Right lobe of liver (tissue), 6 donors: ENCODE results near the gene RGS7BP. TPM values are rescaled to one million over a fixed set of nuclear protein-coding genes. Genes with fewer than 3 reads are reported as not detected.

ENCODE experiments used
- ATAC-seq, 4 donors: fragments of 200-7000 bp; cut with Tn5 transposase; one replicate each; pipeline ENCODE4 v1.9.1; 2020; ENCODE audit warnings: mild to moderate bottlenecking in 4 of 4, moderate library complexity in 4 of 4
- DNase-seq, 3 donors: peaks; one replicate each; pipeline ENCODE4 v3.0.0-alpha.2; 2020
- H3K27ac ChIP-seq, 3 donors: fragments of 200-600 bp; one replicate each; pipeline ENCODE4 v1.8.0; 2022
- H3K27me3 ChIP-seq, 2 donors: fragments of 200-600 bp; one replicate each; pipeline ENCODE4 v1.8.0; 2022
- H3K36me3 ChIP-seq, 4 donors: fragments of 200-600 bp; sonication (generic) in 1 of 4; one replicate each; pipeline versions ENCODE4 v1.5.1 to v1.8.0; 2017 to 2022; ENCODE audit warnings: control low read depth in 1 of 4
- H3K4me1 ChIP-seq, 4 donors: fragments of 200-600 bp; sonication (generic) in 1 of 4; one replicate each; pipeline versions ENCODE4 v1.5.1 to v1.8.0; 2017 to 2022; ENCODE audit warnings: control low read depth in 1 of 4
- H3K4me3 ChIP-seq, 3 donors: fragments of 200-600 bp; one replicate each; pipeline ENCODE4 v1.8.0; 2022
- H3K9me3 ChIP-seq, 4 donors: fragments of 200-600 bp; sonication (generic) in 1 of 4; one replicate each; pipeline versions ENCODE4 v1.5.1 to v1.8.0; 2017 to 2022; ENCODE audit warnings: control low read depth in 1 of 4
- POLR2A ChIP-seq: fragments of 450-650 bp; IDR thresholded peaks from one replicate; pipeline ENCODE4 v1.6.1; 2017; ENCODE audit warnings: antibody characterized with exemption, mild to moderate bottlenecking
- WGBS: methylation state at CpG from one replicate; pipeline ENCODE4 v1.1.6; 2018; ENCODE audit warnings: low coverage, low lambda C conversion rate; ENCODE audit not compliant: insufficient coverage; ENCODE audit errors: missing lambda C conversion rate; 5-methylcytosine and 5-hydroxymethylcytosine counted together
- intact Hi-C, 2 donors: fragments of 100-400 bp; cut with DNase I; formaldehyde crosslinking; loops; one replicate each; pipeline versions ENCODE4 v1.11.2 to v1.14.1; 2022
- total RNA-seq, 6 experiments: library from RNA; depleted of rRNA in 2 of 6; stranded (reverse); fragments of >200 nt in 2 of 6; fragmentation: NEBNext Ultra II Directional in 3 of 6; extraction: Animal tissue kit (Norgen Biotek cat#: 25700) in 3 of 6; gene quantifications; one replicate each; pipeline versions ENCODE4 v1.1.0 to v1.2.4, GENCODE V29; 2016 to 2023
- TF ChIP-seq, protein P1 (sequence below), 4 donors: fragments of 200-600 bp in 3 of 4; fragments of 450-650 bp in 1 of 4; IDR thresholded peaks; one replicate each; pipeline versions ENCODE4 v1.5.1 to v1.8.0; 2016 to 2022; ENCODE audit warnings: antibody characterized with exemption in 4 of 4, mild to moderate bottlenecking in 2 of 4
- donor health status: DM: no; HTN: yes; CAD: no.
- donor health status: DM: no; HTN: no; CAD: no.
- donor health status: DM: no; HTN: no; CAD: no.
- donor health status: DM: no; HTN: yes; CAD: no.
- donor health status: DM: no; HTN: yes; CAD: no.

Gene RGS7BP
- total RNA-seq, 6 experiments from 2014 or later = 0.84 to 1.8 (median 1.3) TPM

DNA sequence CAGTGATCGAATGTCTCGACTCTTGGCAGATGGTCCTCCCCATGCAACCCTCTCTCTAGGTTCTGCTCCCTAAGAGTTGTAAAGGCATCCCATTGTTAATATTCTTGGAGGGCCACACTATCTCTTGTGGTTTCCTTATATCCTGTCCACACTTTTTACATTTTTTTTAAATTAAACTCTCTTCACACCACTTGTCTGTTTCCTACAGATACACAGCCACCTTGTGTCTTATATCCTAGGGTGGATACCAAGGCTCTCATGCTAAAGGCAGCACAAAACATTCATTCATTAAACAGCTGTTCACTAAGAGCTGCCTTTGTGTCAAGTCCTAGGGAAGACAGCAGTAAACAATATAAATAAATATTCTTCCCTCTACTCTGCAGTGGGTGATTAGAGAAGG is 124.0 kb downstream of the RGS7BP start:
- Histone ChIP-seq H3K4me3 (no peak overlapping the region), H3K27me3 (no peaks in the 10 kb centered on the region), H3K27ac (no peak overlapping the region), H3K4me1 (no peaks in the 10 kb centered on the region), H3K9me3 (no peaks in the 10 kb centered on the region), H3K36me3 (no peaks in the 10 kb centered on the region)
- ATAC-seq (no peak), DNase-seq (no peak)
- no peak for TF ChIP-seq POLR2A
- TF ChIP-seq, protein P1, sequence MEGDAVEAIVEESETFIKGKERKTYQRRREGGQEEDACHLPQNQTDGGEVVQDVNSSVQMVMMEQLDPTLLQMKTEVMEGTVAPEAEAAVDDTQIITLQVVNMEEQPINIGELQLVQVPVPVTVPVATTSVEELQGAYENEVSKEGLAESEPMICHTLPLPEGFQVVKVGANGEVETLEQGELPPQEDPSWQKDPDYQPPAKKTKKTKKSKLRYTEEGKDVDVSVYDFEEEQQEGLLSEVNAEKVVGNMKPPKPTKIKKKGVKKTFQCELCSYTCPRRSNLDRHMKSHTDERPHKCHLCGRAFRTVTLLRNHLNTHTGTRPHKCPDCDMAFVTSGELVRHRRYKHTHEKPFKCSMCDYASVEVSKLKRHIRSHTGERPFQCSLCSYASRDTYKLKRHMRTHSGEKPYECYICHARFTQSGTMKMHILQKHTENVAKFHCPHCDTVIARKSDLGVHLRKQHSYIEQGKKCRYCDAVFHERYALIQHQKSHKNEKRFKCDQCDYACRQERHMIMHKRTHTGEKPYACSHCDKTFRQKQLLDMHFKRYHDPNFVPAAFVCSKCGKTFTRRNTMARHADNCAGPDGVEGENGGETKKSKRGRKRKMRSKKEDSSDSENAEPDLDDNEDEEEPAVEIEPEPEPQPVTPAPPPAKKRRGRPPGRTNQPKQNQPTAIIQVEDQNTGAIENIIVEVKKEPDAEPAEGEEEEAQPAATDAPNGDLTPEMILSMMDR (IDR thresholded peaks at IDR 0.05) = no peak
- WGBS = 83% methylated on average over 1 of the region's 2 CpGs
- intact Hi-C loops = loop anchor here in 1 of 2 donors (10.0 kb wide), 1 partner anchor 155 kb away; no protein-coding TSS in a partner anchor

DNA sequence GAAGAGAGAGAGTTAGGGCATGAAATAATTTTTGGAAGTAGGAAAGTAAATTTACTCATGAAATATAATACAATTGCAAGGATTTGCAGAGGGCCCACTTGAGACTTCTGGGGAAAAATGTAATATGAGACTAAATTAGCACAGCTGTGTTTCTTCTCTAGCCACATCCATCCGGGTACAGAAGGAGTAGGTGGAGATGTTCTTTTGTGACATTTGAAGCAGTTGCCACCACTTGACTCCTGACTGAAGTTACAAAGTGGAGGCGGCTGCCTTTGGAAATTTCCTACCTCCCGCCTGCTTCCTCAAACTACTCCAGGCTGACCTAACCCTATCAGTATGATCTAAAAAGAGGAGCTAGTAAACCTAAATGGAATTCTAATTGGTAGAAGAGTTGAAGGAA is 126.4 kb downstream of the RGS7BP start:
- H3K27ac ChIP-seq = no peak overlapping the region
- ATAC-seq (no peak), DNase-seq (no peak)
- no peaks in the 10 kb centered on the region for H3K36me3 ChIP-seq
- no peaks in the 10 kb centered on the region for H3K27me3 ChIP-seq
- H3K4me3 ChIP-seq = no peak overlapping the region
- H3K9me3 ChIP-seq = no peaks in the 10 kb centered on the region
- TF ChIP-seq POLR2A = no peak
- TF ChIP-seq, protein P1 (IDR thresholded peaks at IDR 0.05) = no peak
- intact Hi-C loops = loop anchor here in 1 of 2 donors (10.0 kb wide), 1 partner anchor 153 kb away; no protein-coding TSS in a partner anchor
- WGBS = 25% methylated on average over 2 of the region's 3 CpGs
- H3K4me1 ChIP-seq = no peaks in the 10 kb centered on the region

DNA sequence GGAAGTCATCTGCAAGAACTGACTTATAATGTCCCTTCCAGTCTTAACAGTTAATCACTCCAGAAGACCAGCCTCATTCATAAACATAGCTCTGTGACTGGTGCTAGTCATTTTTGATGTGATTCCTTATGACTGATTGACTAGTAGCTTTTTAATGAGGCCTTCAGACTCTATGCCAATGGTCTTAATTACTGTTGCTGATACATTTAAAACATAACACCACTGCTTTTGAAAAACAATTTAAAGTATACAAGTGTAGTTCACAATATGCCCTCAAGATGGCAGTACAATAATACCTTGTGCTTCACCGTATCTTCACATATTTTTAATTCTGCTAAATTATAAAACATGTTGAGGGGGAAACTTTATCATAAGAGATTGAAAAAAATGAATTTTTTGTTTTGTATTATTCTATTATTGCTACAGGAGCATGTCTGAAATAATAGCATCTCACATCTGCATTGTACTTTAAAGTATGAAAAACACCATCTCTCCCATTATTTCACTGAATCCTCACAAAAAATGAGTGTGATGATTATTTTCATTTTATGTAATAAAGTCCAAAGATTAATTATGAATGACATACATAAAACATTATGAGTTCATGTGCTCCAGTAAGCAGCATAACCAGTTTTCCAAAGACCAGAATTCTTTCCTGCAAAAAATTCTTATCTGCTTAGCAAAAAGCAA is 129.3 kb downstream of the RGS7BP start:
- Histone ChIP-seq H3K36me3 (no peaks in the 10 kb centered on the region), H3K4me1 (no peaks in the 10 kb centered on the region), H3K27me3 (no peaks in the 10 kb centered on the region), H3K9me3 (no peaks in the 10 kb centered on the region), H3K27ac (no peak overlapping the region), H3K4me3 (no peak overlapping the region)
- TF ChIP-seq, protein P1 (IDR thresholded peaks at IDR 0.05) = peak; percentile 75 to 84 (median 78)
- no peak for TF ChIP-seq POLR2A
- DNase-seq = no peak
- peak; percentile 66 to 81 (median 74) for ATAC-seq
- WGBS = 0% methylated on average over 1 of the region's 1 CpG
- intact Hi-C loops = loop anchor here (5.0 to 10.0 kb wide), 2 partner anchors 147 to 150 kb away; no protein-coding TSS in a partner anchor

DNA sequence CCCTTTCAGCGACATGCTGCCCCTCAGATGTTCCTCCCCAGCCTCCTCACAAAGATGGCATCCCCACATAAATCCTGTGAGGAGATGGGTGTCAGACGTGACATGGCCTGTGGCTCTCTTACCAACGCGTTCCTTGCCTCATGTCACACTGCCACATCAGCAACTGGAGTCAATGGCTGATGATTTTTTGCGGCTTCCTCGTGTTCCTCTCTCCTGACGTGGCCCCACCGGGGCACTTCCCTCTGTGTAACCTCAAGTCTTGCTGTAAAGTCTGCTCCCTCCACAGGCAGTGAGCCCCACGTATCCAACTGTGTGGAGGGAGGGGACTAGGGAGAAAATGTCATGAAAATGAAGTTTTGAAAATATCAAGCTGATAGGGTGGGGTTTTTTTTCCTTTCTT is 131.3 kb downstream of the RGS7BP start:
- DNase-seq (no peak), ATAC-seq (no peak)
- Histone ChIP-seq H3K36me3 (no peaks in the 10 kb centered on the region), H3K9me3 (no peaks in the 10 kb centered on the region), H3K27me3 (no peaks in the 10 kb centered on the region), H3K4me3 (no peak overlapping the region), H3K4me1 (no peaks in the 10 kb centered on the region), H3K27ac (no peak overlapping the region)
- WGBS = 40% methylated on average over 9 of the region's 9 CpGs
- intact Hi-C loops = loop anchor here (5.0 to 10.0 kb wide), 2 partner anchors 145 to 148 kb away; no protein-coding TSS in a partner anchor
- TF ChIP-seq POLR2A = no peak
- TF ChIP-seq, protein P1 (IDR thresholded peaks at IDR 0.05) = no peak
